Measurements from ENCODE around the gene SLC16A10.

The SLC16A10 gene

DNA sequence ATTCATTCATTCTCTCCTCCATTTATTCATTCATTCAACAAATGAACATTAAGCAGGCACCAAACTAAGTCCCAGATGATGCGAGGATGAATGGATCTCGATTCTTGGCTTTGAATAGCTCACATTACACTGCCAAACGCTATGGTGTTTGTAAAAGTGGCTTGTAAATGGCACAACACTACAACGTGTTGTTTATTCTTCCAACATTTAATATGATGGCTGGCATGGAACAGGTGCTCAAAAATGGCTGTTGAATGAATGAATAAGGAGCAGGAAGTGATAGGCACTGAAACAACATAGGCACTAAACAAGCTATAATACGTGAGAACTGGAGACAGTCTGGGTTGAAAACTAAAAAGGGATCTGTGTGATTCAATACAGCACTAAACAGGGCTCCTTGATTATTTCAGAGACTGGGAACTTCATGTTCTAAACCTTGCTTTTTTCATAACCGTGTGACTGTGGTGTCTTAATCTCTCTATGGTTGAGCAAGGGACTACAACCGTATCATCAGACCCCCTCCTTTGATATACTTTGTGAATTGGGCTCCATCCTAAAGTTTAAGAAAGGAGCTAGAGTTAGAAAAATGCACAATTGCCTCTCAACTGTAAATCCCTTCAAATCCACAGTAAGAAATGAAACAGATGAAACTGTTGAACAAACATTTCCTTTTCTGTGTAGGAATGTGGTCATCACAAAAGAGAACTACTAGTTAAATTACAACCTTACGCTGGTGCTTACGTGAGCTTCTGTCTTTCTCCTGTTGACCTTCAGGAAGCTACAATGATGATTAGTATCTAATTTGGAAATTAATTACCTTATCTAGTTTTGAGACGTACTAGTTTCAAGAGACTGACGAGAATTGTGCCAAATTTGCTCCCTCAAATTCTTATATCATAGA, 16.9 kb upstream of the SLC16A10 start:
- no peak overlapping the region for H3K4me3 ChIP-seq (ENCODE audit: low read depth, low read length)
- TF ChIP-seq CTCF (IDR thresholded peaks at IDR 0.05; ENCODE audit: insufficient read depth, low read depth, low read length, missing control alignments) = no peak
- DNase-seq (ENCODE audit: low read depth) = no peak

DNA sequence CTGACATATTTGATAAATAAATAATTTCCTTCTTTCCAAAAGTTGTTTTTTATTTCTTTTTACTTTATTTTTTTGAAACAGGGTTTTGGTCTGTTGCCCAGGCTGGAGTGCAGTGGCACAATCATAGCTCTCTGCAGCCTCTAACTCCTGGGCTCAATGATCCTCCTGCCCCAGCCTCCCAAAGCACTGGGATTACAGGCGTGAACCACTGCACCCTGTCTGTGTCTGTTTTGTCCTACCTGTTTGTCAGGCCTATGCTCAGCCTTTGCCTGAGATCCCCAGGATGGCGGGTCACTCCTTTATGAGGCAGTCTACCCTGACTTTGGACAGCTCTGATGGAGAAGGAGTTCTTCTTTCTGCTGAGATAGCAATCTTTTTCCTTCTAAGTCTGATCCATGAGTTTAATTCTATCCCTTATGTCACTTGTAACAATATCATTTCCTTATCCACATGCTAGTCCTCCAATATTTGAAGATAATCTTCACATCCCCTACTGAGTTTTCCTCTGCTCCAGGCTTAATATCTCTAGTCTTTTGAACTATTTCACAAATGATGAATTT, 14.4 kb upstream of the SLC16A10 start:
- no peak for DNase-seq (ENCODE audit: low read depth)
- no peak overlapping the region for H3K4me3 ChIP-seq (ENCODE audit: low read depth, low read length)
- no peak for TF ChIP-seq CTCF (IDR thresholded peaks at IDR 0.05; ENCODE audit: insufficient read depth, low read depth, low read length, missing control alignments)

DNA sequence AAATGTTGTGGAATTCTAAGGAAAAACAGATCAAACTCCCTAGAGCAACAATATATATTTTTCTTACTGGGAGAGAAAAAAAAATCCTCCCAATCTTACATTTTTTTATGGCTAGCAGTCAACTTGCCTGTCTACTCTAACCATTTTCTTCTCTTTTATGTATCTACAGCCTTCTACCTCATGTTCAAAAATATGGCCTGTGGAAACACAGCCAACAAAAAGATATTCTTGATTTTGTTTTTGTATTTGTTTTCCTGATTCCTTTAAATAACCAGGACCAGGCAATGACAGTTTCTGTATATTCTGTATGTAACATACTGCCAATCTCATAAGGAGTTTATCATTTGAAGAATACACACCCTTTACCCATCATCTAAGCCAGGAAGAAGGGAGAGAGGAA, 13.0 kb upstream of the SLC16A10 start:
- no peak overlapping the region for H3K4me3 ChIP-seq (ENCODE audit: low read depth, low read length)
- no peak for TF ChIP-seq CTCF (IDR thresholded peaks at IDR 0.05; ENCODE audit: insufficient read depth, low read depth, low read length, missing control alignments)
- DNase-seq (ENCODE audit: low read depth) = no peak

DNA sequence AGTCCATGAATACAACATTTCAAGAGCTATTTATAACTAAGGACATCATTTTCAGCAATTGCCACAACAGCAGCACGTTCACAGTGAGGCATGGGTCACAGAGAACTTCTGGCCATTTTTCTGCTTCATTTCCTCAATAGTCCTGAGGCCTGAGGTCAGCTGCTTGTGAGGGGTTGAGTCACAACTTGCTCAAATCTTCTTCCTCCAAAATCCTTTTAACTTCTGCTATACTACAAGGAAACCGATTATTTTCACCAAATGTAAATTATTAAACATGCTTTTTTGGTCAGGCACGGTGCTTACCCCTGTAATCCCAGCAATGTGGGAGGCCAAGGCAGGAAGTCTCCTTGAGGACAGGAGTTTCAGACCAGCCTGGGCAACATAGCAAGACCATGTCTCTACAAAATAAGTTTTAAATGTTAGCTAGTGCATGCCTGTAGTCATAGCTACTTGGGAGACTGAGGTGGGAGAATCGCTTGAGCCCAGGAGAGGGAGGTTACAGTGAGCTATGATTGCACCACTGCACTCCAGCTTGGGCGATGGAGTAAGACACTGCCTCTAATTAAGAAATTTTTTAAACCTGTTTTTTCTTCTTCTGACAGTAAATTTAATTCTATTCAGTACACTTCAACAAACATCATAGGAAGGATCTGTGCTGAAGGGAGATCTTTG, 11.1 kb upstream of the SLC16A10 start:
- H3K4me3 ChIP-seq (ENCODE audit: low read depth, low read length) = no peak overlapping the region
- no peak for TF ChIP-seq CTCF (IDR thresholded peaks at IDR 0.05; ENCODE audit: insufficient read depth, low read depth, low read length, missing control alignments)
- DNase-seq (ENCODE audit: low read depth) = no peak

- no peak overlapping the region for H3K4me3 ChIP-seq (ENCODE audit: low read depth, low read length)
- no peak for DNase-seq (ENCODE audit: low read depth)
- no peak for TF ChIP-seq CTCF (IDR thresholded peaks at IDR 0.05; ENCODE audit: insufficient read depth, low read depth, low read length, missing control alignments)
Observed at GRCh38 chr6:111080698-111081097, 6.6 kb upstream of the SLC16A10 start.

DNA sequence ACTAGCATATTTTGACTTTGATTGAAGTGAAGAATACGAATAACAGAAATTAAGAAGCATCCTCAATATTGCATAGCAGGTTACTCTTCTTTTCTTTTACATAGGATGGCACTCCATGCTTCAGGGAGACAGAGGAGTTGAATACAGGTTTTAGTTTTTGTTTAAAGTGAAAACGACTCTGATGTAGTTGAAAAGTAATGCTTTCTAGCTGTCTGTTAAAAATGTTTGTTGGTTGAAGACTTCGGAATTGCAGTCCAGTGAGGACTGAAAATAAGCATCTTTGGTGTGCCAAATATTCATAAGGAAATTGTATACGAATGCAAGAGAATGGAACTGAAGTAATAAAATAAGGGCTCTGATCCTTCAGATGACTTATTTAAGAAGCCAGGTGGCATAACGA, 618 bp upstream of the SLC16A10 start:
- no peak for TF ChIP-seq CTCF (IDR thresholded peaks at IDR 0.05; ENCODE audit: insufficient read depth, low read depth, low read length, missing control alignments)
- no peak for DNase-seq (ENCODE audit: low read depth)
- peak overlapping the region; percentile 80 for H3K4me3 ChIP-seq (ENCODE audit: low read depth, low read length)
